Measurements from ENCODE around the gene P3H4.

The P3H4 gene

DNA sequence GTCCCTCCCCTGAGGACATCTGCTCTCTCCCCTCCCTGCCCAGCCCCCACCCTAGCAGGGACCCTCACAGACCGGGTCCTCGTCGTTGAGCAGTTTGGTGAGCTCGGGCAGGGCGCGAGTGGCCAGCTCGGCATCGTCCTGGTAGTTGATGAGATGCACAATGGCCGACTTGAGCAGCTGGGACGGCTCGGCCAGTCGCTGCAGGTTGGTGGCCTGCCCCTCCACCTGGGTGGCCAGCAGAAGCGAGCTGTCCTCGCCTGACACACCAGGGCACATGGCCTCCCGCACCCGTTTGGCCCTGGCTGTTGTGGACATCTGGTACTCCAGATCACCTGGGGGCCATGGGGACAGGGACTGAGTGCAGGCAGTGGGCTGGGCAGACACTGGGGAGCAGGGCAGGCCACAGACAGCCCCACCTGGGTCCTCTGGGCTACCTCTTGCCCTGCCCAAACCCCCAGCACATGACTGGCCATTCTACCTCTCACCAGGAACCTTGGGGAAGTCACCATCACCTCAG is 42.3 kb downstream of the P3H4 start:
- no peak for DNase-seq

DNA sequence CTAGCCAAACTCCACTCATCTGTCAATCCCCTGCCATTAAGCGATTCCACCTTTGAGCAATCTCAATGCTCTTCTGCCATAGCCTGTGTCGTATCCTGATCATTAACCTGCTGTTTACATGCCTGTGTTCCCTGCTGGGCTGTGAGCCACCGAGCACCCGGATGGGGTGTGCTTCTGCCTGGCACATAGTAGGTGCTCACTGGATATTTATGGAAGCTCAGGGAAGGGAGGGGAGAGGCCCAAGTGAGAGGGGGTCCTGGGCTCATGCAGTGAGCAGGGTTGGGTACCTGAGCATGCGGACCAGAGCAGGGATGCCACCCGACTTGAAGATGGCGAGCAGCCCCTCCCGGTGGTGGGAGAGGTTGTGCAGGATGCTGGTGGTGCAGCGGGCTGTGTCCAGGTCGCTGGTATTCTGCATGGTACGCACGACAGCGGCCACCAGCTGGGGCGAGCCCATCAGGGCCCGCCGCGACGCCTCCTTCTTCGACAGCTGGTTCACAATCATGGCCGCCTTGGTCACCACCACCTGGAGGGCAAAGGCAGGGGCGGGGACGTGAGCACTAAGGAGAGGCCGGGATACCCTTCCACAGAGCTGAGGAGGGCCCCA is 43.0 kb downstream of the P3H4 start:
- no peak for DNase-seq

DNA sequence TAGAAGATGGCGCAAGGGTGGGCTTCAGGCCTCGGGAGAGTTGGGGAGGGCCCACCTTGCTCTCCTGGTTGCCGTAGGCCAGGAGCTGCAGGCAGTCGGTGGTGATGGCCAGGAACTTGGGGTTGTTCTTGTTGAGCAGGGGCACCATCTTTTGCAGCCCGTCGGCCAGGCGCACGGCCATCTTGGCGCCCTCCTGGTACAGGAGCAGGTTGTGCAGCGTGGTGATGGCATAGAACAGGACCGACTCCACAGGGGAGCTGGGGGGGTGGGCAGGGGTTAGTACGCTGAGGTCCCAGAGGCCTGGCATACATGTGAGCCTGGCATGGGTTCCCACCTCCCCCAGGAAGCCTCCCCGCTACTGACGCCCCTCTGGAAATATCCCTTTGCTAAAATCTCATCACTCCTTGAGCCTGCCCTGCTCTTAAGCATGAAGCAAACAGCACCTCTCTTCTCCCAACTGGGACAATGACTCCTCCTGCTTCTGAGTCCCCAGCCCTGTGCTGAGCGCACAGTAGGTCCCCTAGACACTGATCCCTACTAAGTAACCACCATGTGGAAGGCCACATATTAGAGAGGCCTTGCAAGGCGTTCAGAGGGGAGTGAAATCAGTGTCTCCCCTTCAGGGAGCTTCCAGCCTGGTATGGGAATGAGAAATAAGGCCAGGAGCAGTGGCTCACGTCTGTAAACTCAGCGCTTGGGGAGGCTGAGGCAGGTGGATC is 44.3 kb downstream of the P3H4 start:
- DNase-seq, result no peak

DNA sequence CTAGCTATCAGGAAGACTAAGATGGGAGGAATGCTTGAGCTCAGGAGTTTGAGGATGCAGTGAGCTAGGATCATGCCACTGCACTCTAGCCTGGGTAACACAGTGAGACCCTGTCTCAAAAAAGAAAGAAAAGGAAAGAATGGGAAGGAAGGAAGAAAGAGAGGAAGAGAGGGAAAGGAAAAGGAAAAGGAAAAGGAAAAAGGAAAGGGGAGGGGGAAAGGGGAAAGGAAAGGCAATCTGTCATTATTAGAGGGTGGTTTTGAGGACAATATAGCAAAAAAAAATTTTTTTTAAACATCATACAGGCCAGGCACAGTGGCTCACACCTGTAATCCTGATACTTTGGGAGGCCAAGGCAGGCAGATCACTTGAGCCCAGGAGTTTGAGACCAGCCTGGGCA is 45.6 kb downstream of the P3H4 start:
- DNase-seq, result no peak

DNA sequence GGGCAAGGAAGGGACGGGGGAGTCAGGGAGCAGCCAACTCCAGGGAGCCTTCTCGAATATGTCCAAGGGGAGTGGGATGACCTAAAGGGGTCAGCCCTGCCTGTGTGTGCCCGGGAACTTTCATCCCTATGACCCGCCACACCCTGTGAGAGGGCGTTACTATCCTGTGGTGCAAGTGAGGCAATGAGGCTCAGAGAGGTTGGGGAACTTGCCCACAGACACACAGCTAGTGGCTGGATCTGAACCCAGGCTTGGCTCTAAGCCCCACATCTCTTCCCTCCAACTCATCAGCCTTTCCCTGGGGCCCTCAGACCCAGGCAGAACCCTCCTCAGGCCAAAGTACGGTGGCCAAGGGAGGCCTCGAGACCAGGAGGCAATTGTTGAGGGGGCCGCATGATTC is 48.4 kb downstream of the P3H4 start:
- no peak for DNase-seq

DNA sequence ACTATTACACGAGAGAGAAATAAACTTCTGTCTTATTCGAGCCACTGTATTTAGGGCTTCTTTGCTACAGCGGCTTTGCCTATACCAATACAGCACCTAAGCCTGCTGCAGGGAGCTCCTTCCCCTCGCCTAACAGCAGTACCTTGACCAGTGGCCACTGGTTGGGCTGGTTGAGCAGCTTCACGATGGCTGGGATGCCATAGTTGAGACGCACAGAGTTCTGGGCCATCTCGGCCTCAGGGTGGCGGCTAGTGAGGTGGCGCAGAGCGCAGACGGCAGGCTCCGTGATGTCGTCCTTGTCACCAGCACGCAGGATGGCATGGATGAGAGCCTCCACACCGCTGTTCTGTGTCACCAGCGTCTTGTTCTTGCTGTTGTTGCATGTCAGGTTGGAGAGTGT is 48.9 kb downstream of the P3H4 start:
- DNase-seq, result no peak

DNA sequence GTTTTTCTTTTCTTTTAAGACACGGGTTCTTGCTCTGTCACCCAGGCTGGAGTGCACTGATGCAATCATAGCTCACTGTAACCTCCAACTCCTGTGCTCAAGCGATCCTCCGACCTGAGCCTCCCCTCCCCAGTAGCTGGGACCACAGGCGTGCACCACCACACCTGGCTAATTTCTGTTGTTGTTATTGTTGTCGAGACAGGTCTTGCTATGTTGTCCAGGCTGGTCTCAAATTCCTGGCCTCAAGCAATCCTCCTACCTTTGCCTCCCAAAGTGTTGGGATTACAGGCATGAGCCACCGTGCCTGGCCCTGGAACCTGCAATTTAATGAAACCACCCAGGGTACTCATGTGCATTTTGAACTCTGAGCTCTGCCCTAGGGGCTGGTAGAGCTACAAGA is 49.4 kb downstream of the P3H4 start:
- DNase-seq, result no peak

DNA sequence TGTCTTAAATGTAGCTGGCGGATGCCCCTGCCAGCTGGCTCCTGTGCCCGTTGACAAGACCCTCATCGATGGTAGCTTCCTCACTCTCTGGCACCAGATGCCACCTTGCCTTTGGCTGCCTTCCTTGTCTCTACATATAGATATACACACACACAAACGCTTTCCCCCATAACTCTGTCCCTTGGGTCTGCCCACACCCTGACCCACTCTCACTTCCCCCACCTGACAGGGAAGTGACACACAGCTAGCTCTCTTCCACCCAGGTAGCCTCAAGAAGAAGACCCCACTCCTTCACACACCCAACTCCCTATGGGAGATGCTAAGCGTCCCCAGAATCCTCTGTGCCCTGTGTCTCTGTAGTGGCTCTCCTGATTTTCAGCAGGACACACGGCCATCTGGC is 50.9 kb downstream of the P3H4 start:
- no peak for DNase-seq

DNA sequence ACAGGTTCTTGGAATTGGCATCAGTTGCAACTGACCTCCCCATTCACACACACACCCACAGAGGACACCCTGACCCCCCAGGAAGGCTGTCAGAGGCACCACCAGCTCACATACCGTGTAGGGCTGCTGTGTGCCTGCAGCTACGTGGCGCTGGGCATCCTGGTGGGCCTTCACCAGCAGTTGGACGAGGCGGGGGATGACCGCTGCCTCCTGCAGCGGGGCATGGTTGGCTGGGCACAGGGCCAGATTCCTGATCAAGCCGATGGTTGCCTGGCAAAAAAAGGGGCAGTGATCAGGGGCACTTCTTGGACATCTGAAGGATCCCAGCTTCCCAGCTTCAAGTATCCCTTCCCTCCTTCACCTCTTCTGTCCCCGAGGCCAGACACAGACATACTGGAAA is 53.1 kb downstream of the P3H4 start:
- no peak for DNase-seq

DNA sequence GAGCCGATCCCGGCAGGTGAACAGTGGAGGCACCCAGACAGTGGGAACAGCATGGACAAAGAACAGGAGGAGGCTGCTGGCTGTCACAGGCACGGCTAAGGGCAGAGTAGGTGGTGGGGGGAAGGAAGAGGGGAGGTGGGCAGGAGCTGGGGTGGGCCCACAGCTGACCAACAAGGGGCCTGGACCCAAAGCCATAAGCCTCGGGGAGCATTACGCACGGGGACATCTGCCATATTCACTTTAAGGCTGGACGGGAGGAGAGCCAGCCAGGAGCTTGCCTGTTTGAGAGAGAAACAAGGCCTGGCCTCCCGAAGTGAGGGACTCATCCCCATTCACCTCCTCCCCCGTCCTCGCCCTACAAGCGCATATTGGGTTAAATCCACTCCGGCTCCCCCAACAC is 57.7 kb downstream of the P3H4 start:
- DNase-seq, result no peak
